GM10266 (cell line): Measurements from ENCODE around the gene S100A5.

Experiments used
- DNase-seq: peaks from one replicate; pipeline ENCODE4 v3.0.0; 2012; ENCODE audit errors: extremely low spot score
- TF ChIP-seq, protein P1 (sequence below): IDR thresholded peaks from 2 replicates; pipeline ENCODE4 v1.5.1; 2012; ENCODE audit warnings: mild to moderate bottlenecking, low read depth; ENCODE audit not compliant: control insufficient read depth, insufficient read depth; ENCODE audit errors: missing control alignments

The S100A5 gene

DNA sequence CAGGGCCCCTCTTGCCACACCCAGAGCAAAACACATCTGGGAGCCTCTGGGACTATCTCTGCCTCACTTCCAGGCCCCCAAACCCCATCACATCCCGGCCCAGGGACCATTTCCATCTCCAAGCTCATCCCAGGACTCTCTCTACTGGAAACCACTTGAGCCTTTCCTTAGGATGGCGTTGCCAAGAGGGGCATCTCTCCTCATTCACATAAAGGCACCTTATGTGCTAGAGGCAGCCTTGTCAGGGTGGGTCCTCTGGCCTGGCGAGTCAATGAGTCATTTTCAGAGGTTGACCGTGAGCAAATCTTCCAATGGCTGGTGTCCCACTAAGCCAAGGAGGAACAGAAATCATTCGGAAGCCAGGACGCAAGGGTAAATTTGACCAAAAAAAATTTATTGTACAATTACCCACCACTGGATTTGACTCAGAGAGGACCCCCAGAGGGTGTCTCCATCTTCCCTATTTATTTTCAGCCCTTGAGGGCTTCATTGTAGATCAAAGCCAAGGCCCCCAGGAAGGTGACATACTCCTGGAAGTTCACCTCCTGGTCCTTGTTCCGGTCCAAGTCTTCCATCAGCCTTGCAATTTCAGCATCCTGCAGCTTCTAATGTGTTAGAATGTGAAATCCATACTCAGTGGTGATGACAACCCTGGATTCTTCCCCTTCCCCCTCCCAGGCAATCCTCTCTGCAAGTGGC is 6.4 kb downstream of the S100A5 start:
- TF ChIP-seq, protein P1, sequence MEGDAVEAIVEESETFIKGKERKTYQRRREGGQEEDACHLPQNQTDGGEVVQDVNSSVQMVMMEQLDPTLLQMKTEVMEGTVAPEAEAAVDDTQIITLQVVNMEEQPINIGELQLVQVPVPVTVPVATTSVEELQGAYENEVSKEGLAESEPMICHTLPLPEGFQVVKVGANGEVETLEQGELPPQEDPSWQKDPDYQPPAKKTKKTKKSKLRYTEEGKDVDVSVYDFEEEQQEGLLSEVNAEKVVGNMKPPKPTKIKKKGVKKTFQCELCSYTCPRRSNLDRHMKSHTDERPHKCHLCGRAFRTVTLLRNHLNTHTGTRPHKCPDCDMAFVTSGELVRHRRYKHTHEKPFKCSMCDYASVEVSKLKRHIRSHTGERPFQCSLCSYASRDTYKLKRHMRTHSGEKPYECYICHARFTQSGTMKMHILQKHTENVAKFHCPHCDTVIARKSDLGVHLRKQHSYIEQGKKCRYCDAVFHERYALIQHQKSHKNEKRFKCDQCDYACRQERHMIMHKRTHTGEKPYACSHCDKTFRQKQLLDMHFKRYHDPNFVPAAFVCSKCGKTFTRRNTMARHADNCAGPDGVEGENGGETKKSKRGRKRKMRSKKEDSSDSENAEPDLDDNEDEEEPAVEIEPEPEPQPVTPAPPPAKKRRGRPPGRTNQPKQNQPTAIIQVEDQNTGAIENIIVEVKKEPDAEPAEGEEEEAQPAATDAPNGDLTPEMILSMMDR = no peak
- no peak for DNase-seq

DNA sequence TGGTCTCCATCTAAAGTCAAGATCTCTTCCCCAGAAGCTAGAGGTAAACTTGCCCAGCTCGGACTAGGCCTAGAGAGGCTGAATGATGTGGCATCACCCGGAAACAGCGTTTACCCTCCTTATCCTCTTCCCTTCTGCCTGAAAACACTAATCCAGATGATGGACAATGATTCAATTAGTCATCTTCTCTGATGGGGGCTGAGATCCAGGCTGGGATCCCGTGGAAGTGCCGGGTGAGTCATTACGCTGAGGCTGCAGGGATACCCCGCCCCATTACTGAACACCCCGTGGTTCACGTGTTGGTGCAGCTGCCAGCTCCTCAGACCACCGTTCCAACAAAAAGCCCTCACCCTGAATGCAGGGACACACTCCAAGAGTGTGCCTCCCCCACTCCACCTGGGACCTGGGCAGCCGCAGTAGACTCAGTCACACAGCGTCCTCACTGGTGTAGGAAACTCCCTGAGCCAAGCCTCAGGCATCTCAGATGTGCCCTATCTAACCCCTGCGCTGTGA is 7.0 kb downstream of the S100A5 start:
- TF ChIP-seq, protein P1 = no peak
- DNase-seq = no peak

DNA sequence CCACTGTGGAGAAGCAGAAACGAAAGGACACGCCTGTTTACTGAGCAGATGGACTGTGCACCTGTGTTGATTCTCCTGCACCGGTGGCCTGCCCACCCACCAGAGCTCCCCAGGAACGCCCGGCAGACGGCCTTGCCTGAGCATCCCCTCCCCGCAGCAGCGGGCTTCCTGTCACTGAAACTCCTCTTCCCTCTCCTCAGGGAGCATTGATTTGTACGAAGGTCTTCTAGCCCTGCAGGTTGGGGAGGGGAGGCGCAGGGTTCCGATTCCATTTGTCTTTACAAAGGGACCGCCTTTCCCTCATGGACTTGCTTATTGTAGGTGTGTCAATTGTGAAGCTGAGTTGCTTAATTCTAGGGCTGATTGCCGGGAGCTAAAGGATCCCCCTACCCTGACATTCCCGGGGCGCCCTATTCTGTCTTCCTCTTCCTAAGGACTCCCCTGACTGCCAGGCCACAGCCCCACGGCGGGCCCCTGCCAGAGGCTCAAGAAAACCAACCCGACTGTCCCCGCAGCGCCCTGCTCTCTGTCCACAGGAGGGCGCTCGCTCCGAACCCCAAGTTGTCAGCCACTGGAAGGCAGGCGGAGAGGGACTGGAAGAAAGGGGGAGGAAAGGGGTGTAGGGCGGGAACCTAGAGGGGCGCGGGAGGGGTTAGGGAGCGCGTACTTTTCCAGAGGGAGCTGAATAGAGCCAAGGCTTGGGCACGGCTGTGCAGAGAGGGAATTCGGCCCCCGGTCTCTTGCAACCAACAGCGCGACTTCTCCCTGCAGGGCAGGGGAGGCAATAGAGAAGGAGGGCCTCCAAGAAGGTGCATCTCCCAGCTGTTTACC is 7.8 kb downstream of the S100A5 start:
- peak; percentile 85 for DNase-seq

DNA sequence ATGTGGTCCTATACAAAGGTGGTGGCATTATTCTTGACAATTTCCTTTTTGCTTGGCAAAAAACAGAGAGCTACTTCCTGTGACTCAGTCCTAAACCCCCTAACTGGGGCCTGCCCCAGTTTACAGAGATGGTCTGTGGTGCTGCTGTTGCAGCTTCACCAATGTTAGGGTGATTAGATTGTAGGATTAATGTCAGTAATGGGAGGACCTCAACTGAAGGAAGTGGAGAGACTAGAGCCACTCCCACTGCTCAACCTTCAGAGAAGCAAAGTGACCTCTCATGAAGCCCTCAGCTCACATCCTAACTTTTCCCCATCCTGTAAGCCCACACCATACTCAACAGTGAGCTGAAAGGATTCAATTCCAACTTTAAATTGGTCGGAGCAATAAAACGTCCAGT is 8.6 kb downstream of the S100A5 start:
- no peak for DNase-seq
- TF ChIP-seq, protein P1 = no peak

More for the DNA sequence above, 7.8 kb downstream of the S100A5 start:
- TF ChIP-seq, protein P1 = peak; percentile 92

DNA sequence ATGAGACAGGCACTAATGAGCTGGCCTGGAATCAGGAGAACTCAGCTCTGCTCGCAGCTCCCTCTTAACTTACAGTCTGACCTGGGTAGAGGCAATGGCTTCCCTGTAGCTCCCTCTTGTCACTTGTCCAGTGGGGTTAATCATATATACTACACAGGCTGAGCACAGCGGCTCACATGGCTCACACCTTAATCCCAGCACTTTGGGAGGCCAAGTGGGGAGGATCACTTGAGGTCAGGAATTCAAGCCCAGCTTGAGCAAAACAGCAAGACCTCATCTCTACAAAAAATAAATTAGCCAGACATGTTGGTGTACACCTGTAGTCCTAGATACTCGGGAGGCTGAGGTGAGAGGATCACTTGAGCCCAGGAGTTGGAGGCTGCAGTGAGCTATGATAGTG is 9.1 kb downstream of the S100A5 start:
- TF ChIP-seq, protein P1 = no peak

DNA sequence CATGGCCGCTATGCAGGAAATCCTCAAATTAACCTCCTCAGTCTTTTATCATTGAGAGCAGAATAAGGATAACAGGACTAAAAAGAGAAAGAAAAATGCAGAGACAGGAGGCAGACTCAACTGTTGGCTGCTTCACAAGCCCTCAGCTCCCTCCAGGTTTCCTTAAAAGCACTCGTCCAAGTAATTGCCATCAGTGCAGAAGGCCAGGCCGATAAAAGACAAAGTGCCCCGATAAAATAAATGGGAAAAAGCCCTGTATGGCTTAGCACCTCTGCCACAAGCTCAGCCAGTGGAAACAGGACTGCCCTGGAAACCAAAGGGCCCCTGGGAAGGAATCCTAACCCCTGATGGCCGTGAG is 13.1 kb downstream of the S100A5 start:
- TF ChIP-seq, protein P1 = no peak
- DNase-seq = no peak

More for the DNA sequence above, 9.1 kb downstream of the S100A5 start:
- no peak for DNase-seq
